HL-60 (cell line): ENCODE measurements around the gene ZNF761.
"Not testable (repeated sequence)": the region's sequence is repeated elsewhere in the genome, so short reads cannot be mapped to it uniquely, and the experiment has no call there.

Experiments
- CTCF ChIP-seq: IDR thresholded peaks from one replicate; pipeline ENCODE4 v1.5.1; 2011; ENCODE audit warnings: low read length, control low read depth, inconsistent platforms; ENCODE audit not compliant: insufficient read depth
- POLR2AphosphoS5 ChIP-seq: IDR thresholded peaks from 2 replicates; pipeline ENCODE4 v1.6.1; 2012; ENCODE audit warnings: low read depth
- REST ChIP-seq: IDR thresholded peaks from 2 replicates; pipeline ENCODE4 v1.6.1; 2012; ENCODE audit warnings: low read depth; ENCODE audit not compliant: insufficient replicate concordance
- SPI1 ChIP-seq: IDR thresholded peaks from 2 replicates; pipeline ENCODE4 v1.6.1; 2012; ENCODE audit warnings: low read depth, mild to moderate bottlenecking, borderline replicate concordance

GRCh38 chr19:53420520-53421315, 11.1 kb upstream of the ZNF761 start:
- not testable (repeated sequence) for TF ChIP-seq CTCF, POLR2AphosphoS5, REST, SPI1
